NCI-H1694 treated with DMSO at 0.1 percent for 48 hours (cell line): ENCODE measurements around the gene HBG1.
"Not testable (repeated sequence)": the region's sequence is repeated elsewhere in the genome, so short reads cannot be mapped to it uniquely, and the experiment has no call there.

Experiments
- DNase-seq: peaks from one replicate; lab custom pipeline; 2025; lab: John Stamatoyannopoulos, UW

The HBG1 gene

GRCh38 chr11:5277807-5278382 is 28.2 kb upstream of the HBG1 start:
- DNase-seq: no peak

DNA sequence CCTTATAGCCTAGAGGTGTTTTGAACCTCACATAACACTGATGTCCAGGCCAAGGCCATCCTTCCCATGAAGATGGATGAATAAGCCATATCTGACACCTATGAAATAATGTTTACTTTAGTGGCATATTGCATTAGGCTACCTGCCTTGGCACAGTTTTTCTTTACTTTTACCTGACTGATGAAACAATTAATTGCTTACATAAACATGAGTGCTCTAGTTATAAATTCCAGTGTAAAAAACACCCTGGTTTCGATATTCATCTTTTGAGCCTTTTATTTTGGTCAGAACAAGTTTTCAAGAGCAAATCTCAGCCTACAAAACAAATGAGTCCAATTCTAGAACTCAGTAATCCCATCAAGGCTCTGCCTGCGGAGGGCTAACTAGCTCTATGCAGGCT is 27.0 kb upstream of the HBG1 start:
- DNase-seq: no peak

GRCh38 chr11:5275369-5276110 is 25.9 kb upstream of the HBG1 start:
- DNase-seq: no peak

DNA sequence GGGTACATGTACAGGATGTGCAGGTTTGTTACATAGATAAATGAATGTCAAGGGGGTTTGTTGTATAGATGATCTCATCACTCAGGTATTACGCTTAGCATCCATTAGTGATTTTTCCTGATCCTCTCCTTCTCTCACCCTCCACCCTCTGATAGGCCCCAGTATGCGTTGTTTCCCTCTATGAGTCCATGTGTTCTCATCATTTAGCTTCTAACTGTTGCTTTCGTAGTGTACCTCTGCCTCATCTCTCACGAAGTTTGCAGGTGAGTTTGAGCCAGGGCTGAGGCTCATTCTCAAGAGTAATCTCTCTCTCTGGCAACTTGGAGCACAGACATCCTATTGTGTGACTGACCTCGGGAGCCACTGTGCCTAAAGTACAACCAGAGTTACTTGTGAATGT is 24.7 kb upstream of the HBG1 start:
- DNase-seq: no peak

GRCh38 chr11:5272395-5273017 is 22.8 kb upstream of the HBG1 start:
- no peak for DNase-seq

DNA sequence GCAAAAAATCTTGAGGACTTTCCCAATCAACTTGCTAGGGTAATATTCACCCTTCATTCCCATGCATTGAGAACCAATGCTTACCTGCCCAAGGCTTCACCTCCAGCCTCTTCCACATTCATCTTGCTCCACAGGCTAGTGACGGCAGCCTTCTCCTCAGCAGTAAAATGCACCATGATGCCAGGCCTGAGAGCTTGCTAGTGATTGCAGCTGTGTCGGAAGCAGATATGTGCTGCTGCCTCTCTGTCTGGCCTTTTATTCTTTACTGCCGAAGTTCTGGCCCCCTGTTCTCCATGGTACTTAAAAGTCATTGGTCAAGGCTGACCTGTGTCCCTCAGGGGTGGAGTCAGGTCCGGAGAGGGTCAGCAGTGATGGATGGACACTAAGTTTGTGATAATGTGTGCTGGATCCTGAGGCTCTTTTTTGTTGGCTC is 20.1 kb upstream of the HBG1 start, which contains the start of gene HBE1:
Gene HBE1, minus strand, starts transcription at position 231 of the 433 bp plus-strand sequence. Its CDS starts 55 bp downstream, at position 176.
- no peak for DNase-seq

DNA sequence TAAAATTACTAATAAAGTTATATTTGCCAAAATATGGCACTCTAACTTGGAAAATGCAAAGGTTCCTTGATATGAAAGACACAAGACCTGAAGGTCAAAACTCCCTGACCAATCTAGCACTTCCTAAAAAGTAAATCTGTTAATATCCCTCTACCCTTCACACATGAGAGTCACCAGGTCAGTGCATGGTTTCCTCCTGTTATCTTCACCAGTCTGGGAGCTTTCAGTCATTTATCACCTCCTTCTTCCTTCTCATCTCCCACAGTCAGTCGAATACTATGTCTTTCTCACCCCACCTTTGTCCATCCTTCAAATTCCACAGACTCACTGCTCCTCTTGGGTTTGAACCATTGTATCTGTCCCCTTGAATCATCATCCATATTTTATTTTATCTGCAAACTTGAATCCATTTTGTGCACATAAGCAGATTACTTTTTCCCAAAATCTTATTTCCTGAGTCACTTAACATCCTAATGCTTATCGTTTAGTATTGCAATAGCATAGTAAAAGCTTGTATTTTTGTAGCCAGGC is 17.4 kb upstream of the HBG1 start:
- no peak for DNase-seq

DNA sequence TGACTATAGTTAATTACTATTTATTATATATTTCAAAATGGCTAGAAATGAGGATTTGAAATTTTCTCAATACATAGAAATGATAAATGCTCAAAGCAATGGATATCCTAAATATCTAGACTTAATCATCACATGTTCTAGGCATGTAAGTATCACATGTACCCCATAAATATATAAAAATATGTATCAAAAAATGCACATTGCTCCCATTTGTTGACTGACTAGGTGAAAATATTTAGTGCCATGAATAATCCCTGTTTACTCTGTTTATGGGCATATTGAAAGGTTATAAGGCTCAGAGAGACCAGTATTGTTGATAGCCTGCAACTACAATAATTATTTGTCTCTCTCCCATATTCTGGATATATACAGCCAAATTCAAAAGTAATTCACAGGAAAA is 17.0 kb upstream of the HBG1 start:
- no peak for DNase-seq

- DNase-seq: no peak
Observed at GRCh38 chr11:5265832-5266231, 16.2 kb upstream of the HBG1 start.

- no peak for DNase-seq
Observed at GRCh38 chr11:5258543-5259262, 9.0 kb upstream of the HBG1 start.

GRCh38 chr11:5257296-5257695 is 7.6 kb upstream of the HBG1 start:
- DNase-seq: no peak

- DNase-seq: not testable (repeated sequence)
Observed at GRCh38 chr11:5254646-5255413, 5.2 kb upstream of the HBG1 start, which contains the start of gene HBG2. Gene HBG2, minus strand, starts transcription at chr11:5254781. Its CDS starts 53 bp downstream, at chr11:5254728.

- not testable (repeated sequence) for DNase-seq
Observed at GRCh38 chr11:5254023-5254422, 4.4 kb upstream of the HBG1 start.

- DNase-seq: not testable (repeated sequence)
Observed at GRCh38 chr11:5253440-5253839, 3.8 kb upstream of the HBG1 start.

GRCh38 chr11:5252919-5253265 is 3.2 kb upstream of the HBG1 start:
- DNase-seq: no peak

GRCh38 chr11:5252192-5252918 is 2.7 kb upstream of the HBG1 start:
- no peak for DNase-seq

DNA sequence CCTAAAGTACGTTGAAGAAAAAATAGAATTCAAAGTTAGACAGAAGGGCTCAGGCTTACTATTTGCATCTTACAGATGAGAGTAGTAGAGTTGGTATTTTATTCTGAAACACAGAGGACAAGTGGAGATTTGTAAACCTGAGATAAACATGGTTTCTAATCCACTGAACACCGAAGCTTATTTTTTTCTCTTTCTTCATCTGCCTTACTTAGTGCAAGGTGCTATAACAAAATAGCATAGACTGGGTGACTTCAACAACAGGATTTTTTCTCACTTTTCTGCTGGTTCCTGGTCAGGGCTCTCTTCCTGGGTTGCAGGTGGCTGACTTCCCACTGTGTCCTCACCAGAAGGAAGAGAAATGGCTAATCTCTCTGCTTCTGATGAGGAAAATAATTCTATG is 2.1 kb upstream of the HBG1 start:
- DNase-seq: no peak

- no peak for DNase-seq
Observed at GRCh38 chr11:5250543-5251204, 1.0 kb upstream of the HBG1 start.

- not testable (repeated sequence) for DNase-seq
Observed at GRCh38 chr11:5248498-5248897, 1.2 kb downstream of the HBG1 start.

DNA sequence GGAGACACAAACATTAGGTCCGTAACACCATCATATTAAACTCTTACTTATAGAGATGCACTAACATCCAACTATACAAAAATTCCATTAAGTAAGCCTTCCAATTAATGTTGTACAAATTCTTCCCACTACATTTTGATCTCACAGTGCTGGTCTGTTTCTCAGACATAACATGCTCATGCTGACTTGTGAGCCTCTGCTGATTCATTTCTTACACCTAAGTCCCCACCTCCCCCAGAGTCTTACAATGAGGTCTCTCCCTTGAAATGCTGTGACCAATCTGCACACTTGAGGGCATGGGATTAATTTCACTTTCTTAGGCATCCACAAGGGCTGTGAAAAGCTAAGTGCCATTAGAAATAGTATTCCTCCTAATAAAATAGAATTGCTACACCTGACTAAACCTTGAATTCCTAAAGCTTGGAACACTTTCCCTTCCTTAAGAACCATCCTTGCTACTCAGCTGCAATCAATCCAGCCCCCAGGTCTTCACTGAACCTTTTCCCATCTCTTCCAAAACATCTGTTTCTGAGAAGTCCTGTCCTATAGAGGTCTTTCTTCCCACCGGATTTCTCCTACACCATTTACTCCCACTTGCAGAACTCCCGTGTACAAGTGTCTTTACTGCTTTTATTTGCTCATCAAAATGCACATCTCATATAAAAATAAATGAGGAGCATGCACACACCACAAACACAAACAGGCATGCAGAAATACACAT is 2.0 kb downstream of the HBG1 start:
- DNase-seq: no peak
